ENCODE results near the gene PRKG1. TPM values are rescaled to one million over a fixed set of nuclear protein-coding genes. Genes with fewer than 3 reads are reported as not detected.

The PRKG1 gene
- total and polyA plus RNA-seq, 2 donors (not counting 1 experiment from before 2014, with no cell fraction given) = not detected

- H3K4me3 Mint-ChIP-seq = no peak overlapping the region
- ChIA-PET POLR2A (no interaction called here), CTCF (no interaction called here)
- TF ChIP-seq EZH2 (IDR thresholded peaks at IDR 0.05; ENCODE audit: borderline replicate concordance, insufficient read depth, low read depth, low read length, poor library complexity, severe bottlenecking) = no peak
- TF ChIP-seq CTCF (IDR thresholded peaks at IDR 0.05) = no peak
- no peaks in the 10 kb centered on the region for H3K27me3 Mint-ChIP-seq
- Histone ChIP-seq H3K9me3 (ENCODE audit: control extremely low read depth in 1 of 3, control insufficient read depth in 2 of 3, insufficient read depth in 1 of 3, low read length in 2 of 3) (peaks cover 0 to 8% (median 3%) of the 10 kb centered on the region in 3 donors), H3K27ac (ENCODE audit: low read length in 2 of 2) (no peak overlapping the region), H2AFZ (ENCODE audit: insufficient read depth, low read depth, low read length, poor library complexity, severe bottlenecking) (no peak overlapping the region), H3K79me2 (ENCODE audit: control insufficient read depth, insufficient read depth, low read length) (no peaks in the 10 kb centered on the region), H3K4me3 (ENCODE audit: control extremely low read depth in 1 of 5, extremely low read depth in 1 of 5, insufficient read depth in 1 of 5, low read depth in 2 of 5, low read length in 4 of 5) (no peak overlapping the region), H4K20me1 (ENCODE audit: control insufficient read depth, insufficient read depth, low read length, poor library complexity, severe bottlenecking) (no peaks in the 10 kb centered on the region), H3K36me3 (replicated peaks in 1 of 2; ENCODE audit: control extremely low read depth in 1 of 2, control insufficient read depth in 1 of 2, extremely low read depth in 1 of 2, insufficient read depth in 2 of 2, low read length in 1 of 2) (no peaks in the 10 kb centered on the region), H3K9ac (ENCODE audit: low read length) (no peak overlapping the region), H3K4me1 (ENCODE audit: control insufficient read depth in 2 of 2, insufficient read depth in 2 of 2, low read length in 2 of 2) (no peaks in the 10 kb centered on the region), H3K4me2 (replicated peaks; ENCODE audit: low read depth, low read length, poor library complexity, severe bottlenecking) (no peak overlapping the region), H3K27me3 (replicated peaks in 1 of 4; ENCODE audit: control extremely low read depth in 1 of 4, control insufficient read depth in 3 of 4, insufficient read depth in 4 of 4, low read length in 3 of 4) (no peaks in the 10 kb centered on the region)
- DNase-seq (no peak), ATAC-seq (ENCODE audit: low read depth) (no peak)
- intact Hi-C loops (cut with micrococcal nuclease) = no loop called here
- no peaks in the 10 kb centered on the region for H3K4me1 Mint-ChIP-seq
- no peak overlapping the region for H3K27ac Mint-ChIP-seq
- no peaks in the 10 kb centered on the region for H3K9me3 Mint-ChIP-seq (ENCODE audit: insufficient read depth)
These were observed 945.4 kb downstream of the PRKG1 start for GRCh38 chr10:52019656-52020055.

GRCh38 chr10:52020173-52020572 lies 945.9 kb downstream of the PRKG1 start:
- no peak overlapping the region for H2AFZ ChIP-seq (ENCODE audit: insufficient read depth, low read depth, low read length, poor library complexity, severe bottlenecking)
- H3K27ac ChIP-seq (ENCODE audit: low read length in 2 of 2) = no peak overlapping the region
- 67% methylated on average over 1 of the region's 2 CpGs for WGBS (ENCODE audit: insufficient coverage)
- H3K4me1 ChIP-seq (ENCODE audit: control insufficient read depth in 2 of 2, insufficient read depth in 2 of 2, low read length in 2 of 2) = no peaks in the 10 kb centered on the region
- ATAC-seq (ENCODE audit: low read depth) (no peak), DNase-seq (no peak)
- Mint-ChIP-seq H3K4me3 (no peak overlapping the region), H3K4me1 (no peaks in the 10 kb centered on the region), H3K27ac (no peak overlapping the region), H3K27me3 (no peaks in the 10 kb centered on the region), H3K9me3 (ENCODE audit: insufficient read depth) (no peaks in the 10 kb centered on the region)
- CTCF ChIA-PET = no interaction called here
- H3K79me2 ChIP-seq (ENCODE audit: control insufficient read depth, insufficient read depth, low read length) = no peaks in the 10 kb centered on the region
- intact Hi-C loops (cut with micrococcal nuclease) = no loop called here
- no peak overlapping the region for H3K9ac ChIP-seq (ENCODE audit: low read length)
- TF ChIP-seq CTCF (IDR thresholded peaks at IDR 0.05) (no peak), EZH2 (IDR thresholded peaks at IDR 0.05; ENCODE audit: borderline replicate concordance, insufficient read depth, low read depth, low read length, poor library complexity, severe bottlenecking) (no peak)
- H3K4me2 ChIP-seq (replicated peaks; ENCODE audit: low read depth, low read length, poor library complexity, severe bottlenecking) = no peak overlapping the region
- no peaks in the 10 kb centered on the region for H3K36me3 ChIP-seq (replicated peaks in 1 of 2; ENCODE audit: control extremely low read depth in 1 of 2, control insufficient read depth in 1 of 2, extremely low read depth in 1 of 2, insufficient read depth in 2 of 2, low read length in 1 of 2)
- H3K27me3 ChIP-seq (replicated peaks in 1 of 4; ENCODE audit: control extremely low read depth in 1 of 4, control insufficient read depth in 3 of 4, insufficient read depth in 4 of 4, low read length in 3 of 4) = no peaks in the 10 kb centered on the region
- H3K4me3 ChIP-seq (ENCODE audit: control extremely low read depth in 1 of 5, extremely low read depth in 1 of 5, insufficient read depth in 1 of 5, low read depth in 2 of 5, low read length in 4 of 5) = no peak overlapping the region
- H3K9me3 ChIP-seq (ENCODE audit: control extremely low read depth in 1 of 3, control insufficient read depth in 2 of 3, insufficient read depth in 1 of 3, low read length in 2 of 3) = peaks cover 0 to 2% (median under 1%) of the 10 kb centered on the region in 3 donors
- H4K20me1 ChIP-seq (ENCODE audit: control insufficient read depth, insufficient read depth, low read length, poor library complexity, severe bottlenecking) = no peaks in the 10 kb centered on the region
- POLR2A ChIA-PET = no interaction called here

All from B cell (primary cell).